ENCODE results near the gene FN1. TPM values are rescaled to one million over a fixed set of nuclear protein-coding genes. Genes with fewer than 3 reads are reported as not detected.

The FN1 gene
- total RNA-seq, 4 donors from 2014 or later = 272 to 709 (median 375) TPM

GRCh38 chr2:215332872-215333595 is 102.8 kb downstream of the FN1 start:
- peaks cover 0 to 24% (median 2%) of the 10 kb centered on the region in 4 donors for H3K4me1 ChIP-seq
- WGBS, 2 donors = 93 to 96% methylated on average over 5 of the region's 5 CpGs
- H3K27me3 ChIP-seq = no peaks in the 10 kb centered on the region
- H3K36me3 ChIP-seq = peaks cover 2 to 67% (median 12%) of the 10 kb centered on the region in 3 donors
- H3K9me3 ChIP-seq = no peaks in the 10 kb centered on the region
- DNase-seq (ENCODE audit: low spot score in 2 of 2) = no peak
- no peak for TF ChIP-seq EP300 (IDR thresholded peaks at IDR 0.05)
- TF ChIP-seq POLR2A (IDR thresholded peaks at IDR 0.05) = no peak
- TF ChIP-seq, protein P1, sequence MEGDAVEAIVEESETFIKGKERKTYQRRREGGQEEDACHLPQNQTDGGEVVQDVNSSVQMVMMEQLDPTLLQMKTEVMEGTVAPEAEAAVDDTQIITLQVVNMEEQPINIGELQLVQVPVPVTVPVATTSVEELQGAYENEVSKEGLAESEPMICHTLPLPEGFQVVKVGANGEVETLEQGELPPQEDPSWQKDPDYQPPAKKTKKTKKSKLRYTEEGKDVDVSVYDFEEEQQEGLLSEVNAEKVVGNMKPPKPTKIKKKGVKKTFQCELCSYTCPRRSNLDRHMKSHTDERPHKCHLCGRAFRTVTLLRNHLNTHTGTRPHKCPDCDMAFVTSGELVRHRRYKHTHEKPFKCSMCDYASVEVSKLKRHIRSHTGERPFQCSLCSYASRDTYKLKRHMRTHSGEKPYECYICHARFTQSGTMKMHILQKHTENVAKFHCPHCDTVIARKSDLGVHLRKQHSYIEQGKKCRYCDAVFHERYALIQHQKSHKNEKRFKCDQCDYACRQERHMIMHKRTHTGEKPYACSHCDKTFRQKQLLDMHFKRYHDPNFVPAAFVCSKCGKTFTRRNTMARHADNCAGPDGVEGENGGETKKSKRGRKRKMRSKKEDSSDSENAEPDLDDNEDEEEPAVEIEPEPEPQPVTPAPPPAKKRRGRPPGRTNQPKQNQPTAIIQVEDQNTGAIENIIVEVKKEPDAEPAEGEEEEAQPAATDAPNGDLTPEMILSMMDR (IDR thresholded peaks at IDR 0.05) = no peak
- H3K4me3 ChIP-seq = no peak overlapping the region
- no peak overlapping the region for H3K27ac ChIP-seq

- H3K27me3 ChIP-seq = no peaks in the 10 kb centered on the region
- no peak for DNase-seq (ENCODE audit: low spot score in 2 of 2)
- H3K9me3 ChIP-seq = no peaks in the 10 kb centered on the region
- H3K4me3 ChIP-seq = no peak overlapping the region
- peaks cover 0 to 58% (median 6%) of the 10 kb centered on the region in 3 donors for H3K36me3 ChIP-seq
- 95% methylated on average over 5 of the region's 5 CpGs for WGBS, 2 donors
- no peak for TF ChIP-seq POLR2A (IDR thresholded peaks at IDR 0.05)
- TF ChIP-seq EP300 (IDR thresholded peaks at IDR 0.05) = no peak
- TF ChIP-seq, protein P1 (IDR thresholded peaks at IDR 0.05) = no peak
- H3K4me1 ChIP-seq = peaks cover 0 to 24% (median 2%) of the 10 kb centered on the region in 4 donors
- H3K27ac ChIP-seq = peak overlapping the region in 2 of 4 donors; percentile 58 to 81
Measured at GRCh38 chr2:215328066-215328465, 107.8 kb downstream of the FN1 start.

DNA sequence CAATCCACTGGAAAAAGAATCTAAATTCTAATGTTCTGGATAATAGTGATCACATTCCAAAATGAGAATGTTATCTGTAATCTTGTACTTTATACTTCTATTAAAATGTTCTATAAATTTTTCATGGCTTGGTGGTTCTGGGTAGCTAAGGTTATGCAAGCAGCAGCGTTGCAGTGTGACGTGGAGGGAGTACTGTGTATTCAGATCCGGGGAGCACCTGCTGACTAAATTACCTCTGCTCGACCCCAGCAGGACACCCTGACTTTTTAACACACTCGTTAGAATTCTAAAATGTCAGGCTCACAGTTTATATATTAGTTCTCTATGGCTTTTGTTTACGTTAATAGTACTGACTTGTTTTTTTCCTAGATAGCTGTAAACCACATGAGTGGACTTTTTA is 111.1 kb downstream of the FN1 start:
- WGBS, 2 donors = 61 to 72% methylated on average over 6 of the region's 6 CpGs
- Histone ChIP-seq H3K27ac (peak overlapping the region in 1 of 4 donors; percentile 25), H3K4me3 (no peak overlapping the region), H3K36me3 (peaks cover 0 to 76% (median 10%) of the 10 kb centered on the region in 3 donors), H3K27me3 (no peaks in the 10 kb centered on the region), H3K4me1 (peaks cover 0 to 14% (median 2%) of the 10 kb centered on the region in 4 donors), H3K9me3 (no peaks in the 10 kb centered on the region)
- no peak for DNase-seq (ENCODE audit: low spot score in 2 of 2)
- TF ChIP-seq POLR2A (IDR thresholded peaks at IDR 0.05) = no peak
- no peak for TF ChIP-seq EP300 (IDR thresholded peaks at IDR 0.05)
- TF ChIP-seq, protein P1 (IDR thresholded peaks at IDR 0.05) = no peak

GRCh38 chr2:215320679-215321078 is 115.2 kb downstream of the FN1 start:
- TF ChIP-seq, protein P1 (IDR thresholded peaks at IDR 0.05) = no peak
- TF ChIP-seq POLR2A (IDR thresholded peaks at IDR 0.05) = no peak
- peaks cover 0 to 74% (median 5%) of the 10 kb centered on the region in 3 donors for H3K36me3 ChIP-seq
- H3K4me3 ChIP-seq = no peak overlapping the region
- no peaks in the 10 kb centered on the region for H3K27me3 ChIP-seq
- no peaks in the 10 kb centered on the region for H3K4me1 ChIP-seq
- WGBS, 2 donors = 96 to 98% methylated on average over 7 of the region's 7 CpGs
- no peak overlapping the region for H3K27ac ChIP-seq
- H3K9me3 ChIP-seq = no peaks in the 10 kb centered on the region
- no peak for DNase-seq (ENCODE audit: low spot score in 2 of 2)

DNA sequence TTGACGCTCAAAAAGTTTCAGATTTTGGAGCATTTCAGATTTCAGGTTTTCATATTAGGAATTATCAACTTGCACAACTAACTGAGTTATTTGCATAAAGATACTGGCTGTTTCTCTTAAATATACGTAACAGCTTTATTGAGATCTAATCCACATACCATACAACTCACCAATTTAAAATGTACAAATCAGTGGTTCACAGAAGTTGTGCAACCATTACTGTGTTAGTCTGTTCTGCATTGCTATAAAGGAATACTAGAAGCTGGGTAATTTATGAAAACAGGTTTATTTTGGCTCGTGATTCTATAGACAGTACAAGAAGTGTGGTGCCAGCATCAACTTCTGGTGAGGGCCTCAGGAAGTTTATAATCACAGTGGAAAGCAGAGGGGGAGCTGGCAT is 115.8 kb downstream of the FN1 start:
- H3K9me3 ChIP-seq = no peaks in the 10 kb centered on the region
- no peaks in the 10 kb centered on the region for H3K27me3 ChIP-seq
- no peak for DNase-seq (ENCODE audit: low spot score in 2 of 2)
- TF ChIP-seq, protein P1 (IDR thresholded peaks at IDR 0.05) = no peak
- TF ChIP-seq POLR2A (IDR thresholded peaks at IDR 0.05) (no peak), EP300 (IDR thresholded peaks at IDR 0.05) (no peak)
- H3K36me3 ChIP-seq = peaks cover 0 to 77% (median 4%) of the 10 kb centered on the region in 3 donors
- 94 to 95% methylated on average over 3 of the region's 3 CpGs for WGBS, 2 donors
- no peak overlapping the region for H3K27ac ChIP-seq
- H3K4me1 ChIP-seq = no peaks in the 10 kb centered on the region
- no peak overlapping the region for H3K4me3 ChIP-seq
